Sigmoid colon (tissue), 7 donors: ENCODE results near the gene PADI1. TPM values are rescaled to one million over a fixed set of nuclear protein-coding genes. Genes with fewer than 3 reads are reported as not detected.

ENCODE experiments used
- DNase-seq: peaks from one replicate; pipeline ENCODE4 v3.0.0-alpha.2; 2019
- H3K27ac ChIP-seq, 4 donors: fragments of 200-600 bp; sonication (generic); one replicate each; pipeline ENCODE4 v1.5.1; 2016 to 2019; ENCODE audit warnings: mild to moderate bottlenecking in 1 of 4
- H3K27me3 ChIP-seq, 3 donors: fragments of 200-600 bp; sonication (generic); one replicate each; pipeline ENCODE4 v1.5.1; 2019; ENCODE audit warnings: mild to moderate bottlenecking in 1 of 3
- H3K36me3 ChIP-seq, 4 donors: fragments of 200-600 bp; sonication (generic); one replicate each; pipeline ENCODE4 v1.5.1; 2016 to 2019
- H3K4me1 ChIP-seq, 4 donors: fragments of 200-600 bp; sonication (generic); one replicate each; pipeline ENCODE4 v1.5.1; 2017 to 2019
- H3K4me3 ChIP-seq, 4 donors: fragments of 200-600 bp; sonication (generic); one replicate each; pipeline ENCODE4 v1.5.1; 2017 to 2019; ENCODE audit warnings: mild to moderate bottlenecking in 2 of 4, moderate library complexity in 1 of 4
- H3K9me3 ChIP-seq, 4 donors: fragments of 200-600 bp in 3 of 4; sonication (generic) in 3 of 4; one replicate each; pipeline versions ENCODE4 v1.5.1 to v1.6.1; 2013 to 2019
- CTCF ChIP-seq, 4 experiments: fragments of 450-650 bp in 3 of 4; fragments of 200-600 bp in 1 of 4; IDR thresholded peaks; one replicate each; pipeline ENCODE4 v1.5.1; 2016 to 2019; ENCODE audit warnings: antibody characterized with exemption in 4 of 4, mild to moderate bottlenecking in 3 of 4, moderate library complexity in 2 of 4
- EP300 ChIP-seq, 4 donors: sonication (generic); formaldehyde crosslinking; IDR thresholded peaks; one replicate each; pipeline ENCODE4 v1.6.1; 2017; ENCODE audit warnings: antibody characterized with exemption in 4 of 4
- POLR2A ChIP-seq, 2 donors: fragments of 450-650 bp; IDR thresholded peaks; one replicate each; pipeline ENCODE4 v1.6.1; 2016; ENCODE audit warnings: antibody characterized with exemption in 2 of 2, mild to moderate bottlenecking in 2 of 2, moderate library complexity in 2 of 2
- POLR2AphosphoS5 ChIP-seq, 4 donors: sonication (generic); formaldehyde crosslinking; IDR thresholded peaks; one replicate each; pipeline ENCODE4 v1.6.1; 2017; ENCODE audit warnings: antibody characterized with exemption in 4 of 4
- WGBS, 2 donors: extraction: QIAGEN DNeasy Blood & Tissue Kit; methylation state at CpG; one replicate each; pipeline ENCODE4 v1.1.7; 2013; 5-methylcytosine and 5-hydroxymethylcytosine counted together
- intact Hi-C: fragments of 100-400 bp; cut with DNase I; formaldehyde crosslinking; loops from one replicate; pipeline ENCODE4 v1.15.1; 2023
- polyA plus RNA-seq, 3 donors: library from polyadenylated mRNA; stranded (reverse); fragments of 200-250 nt; gene quantifications; one replicate each; pipeline ENCODE4 v1.2.3, GENCODE V29; 2013
- total RNA-seq, 4 donors: library from RNA; depleted of rRNA; stranded (reverse); fragments of >200 nt; gene quantifications; one replicate each; pipeline ENCODE4 v1.1.0, GENCODE V29; 2016
- donor health status: healthy with polysubstance abuse.
- donor health status: Bipolar disorder and iron deficiency.
- donor health status: healthy.

PADI1 gene
- total and polyA plus RNA-seq, 7 donors: under 0.01 to 0.92 (median 0.63) TPM; not detected in 4

- no peaks in the 10 kb centered on the region for H3K4me1 ChIP-seq
- no peak for DNase-seq
- H3K27me3 ChIP-seq: peaks cover 0 to 13% (median 2%) of the 10 kb centered on the region in 3 donors
- H3K9me3 ChIP-seq: no peaks in the 10 kb centered on the region
- H3K36me3 ChIP-seq: no peaks in the 10 kb centered on the region
- 89 to 92% methylated on average over 5 of the region's 5 CpGs for WGBS, 2 donors
- H3K4me3 ChIP-seq: no peak overlapping the region
- no peak for TF ChIP-seq POLR2AphosphoS5 (IDR thresholded peaks at IDR 0.05)
- TF ChIP-seq EP300 (IDR thresholded peaks at IDR 0.05): no peak
- TF ChIP-seq CTCF (IDR thresholded peaks at IDR 0.05): no peak
- no peak for TF ChIP-seq POLR2A (IDR thresholded peaks at IDR 0.05)
- intact Hi-C loops: no loop called here
- no peak overlapping the region for H3K27ac ChIP-seq
Measured at GRCh38 chr1:17282836-17283235, 77.9 kb downstream of the PADI1 start.

DNA sequence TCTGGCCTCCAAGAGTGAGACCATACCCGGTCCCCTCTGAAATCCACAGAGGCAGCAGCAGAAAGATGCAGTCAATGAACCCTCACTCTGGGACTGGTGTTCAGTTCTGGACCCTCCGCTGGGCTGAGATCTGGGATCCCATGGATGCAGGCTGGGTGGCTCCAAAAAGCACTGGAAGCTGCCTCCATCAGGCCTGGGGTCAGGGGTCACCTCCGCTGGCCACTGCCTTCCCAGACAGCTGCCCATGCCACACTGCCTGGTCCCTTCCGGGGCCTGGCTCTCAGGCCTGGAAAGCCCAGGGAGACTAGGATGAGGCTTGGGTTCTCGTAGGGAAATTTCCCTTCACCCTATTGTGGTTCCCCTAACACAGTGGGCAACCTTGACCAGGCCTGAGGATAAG is 81.7 kb downstream of the PADI1 start:
- Histone ChIP-seq H3K9me3 (no peaks in the 10 kb centered on the region), H3K4me1 (no peaks in the 10 kb centered on the region), H3K4me3 (no peak overlapping the region), H3K27ac (no peak overlapping the region), H3K27me3 (peaks cover 0 to 14% (median 4%) of the 10 kb centered on the region in 3 donors), H3K36me3 (no peaks in the 10 kb centered on the region)
- no peak for TF ChIP-seq POLR2AphosphoS5 (IDR thresholded peaks at IDR 0.05)
- TF ChIP-seq CTCF (IDR thresholded peaks at IDR 0.05): no peak
- TF ChIP-seq EP300 (IDR thresholded peaks at IDR 0.05): no peak
- TF ChIP-seq POLR2A (IDR thresholded peaks at IDR 0.05): no peak
- 81 to 87% methylated on average over 5 of the region's 5 CpGs for WGBS, 2 donors
- intact Hi-C loops: no loop called here
- no peak for DNase-seq

DNA sequence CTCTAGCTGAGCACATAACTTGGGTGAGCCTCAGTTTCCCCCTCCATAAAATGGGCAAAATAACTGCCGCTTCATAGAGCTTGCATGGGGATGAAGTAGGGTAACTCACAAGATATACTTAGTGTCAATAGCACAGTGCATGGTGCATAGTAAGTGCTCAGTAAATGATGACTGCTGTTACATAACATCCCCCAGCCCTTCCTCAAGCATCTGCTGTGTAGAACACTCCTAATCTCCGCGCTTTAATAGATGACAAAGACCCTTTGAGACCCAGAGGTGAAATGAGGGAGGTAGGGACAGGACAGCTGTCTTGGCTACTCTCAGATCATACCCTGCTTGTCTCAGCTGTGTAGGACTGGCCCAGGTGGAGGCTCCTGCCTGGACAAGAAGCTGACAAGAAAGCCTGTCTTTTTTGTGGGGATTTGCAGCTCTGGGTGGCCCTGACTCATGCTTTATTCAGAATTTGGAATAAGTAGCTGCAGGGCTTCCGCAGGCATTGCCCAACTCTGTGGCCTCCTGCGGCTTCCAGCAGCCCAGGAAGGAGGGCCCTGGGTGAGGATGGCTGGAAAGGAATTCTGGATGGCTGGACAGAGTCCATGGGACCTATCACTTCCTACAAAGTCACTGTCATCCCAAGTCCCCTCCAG is 82.3 kb downstream of the PADI1 start:
- Histone ChIP-seq H3K27me3 (peaks cover 0 to 15% (median 4%) of the 10 kb centered on the region in 3 donors), H3K36me3 (no peaks in the 10 kb centered on the region), H3K9me3 (no peaks in the 10 kb centered on the region), H3K4me3 (no peak overlapping the region), H3K27ac (no peak overlapping the region), H3K4me1 (no peaks in the 10 kb centered on the region)
- intact Hi-C loops: no loop called here
- no peak for DNase-seq
- TF ChIP-seq CTCF (IDR thresholded peaks at IDR 0.05) (no peak), EP300 (IDR thresholded peaks at IDR 0.05) (no peak), POLR2A (IDR thresholded peaks at IDR 0.05) (no peak), POLR2AphosphoS5 (IDR thresholded peaks at IDR 0.05) (no peak)
- WGBS, 2 donors: 92% methylated on average over 5 of the region's 5 CpGs

DNA sequence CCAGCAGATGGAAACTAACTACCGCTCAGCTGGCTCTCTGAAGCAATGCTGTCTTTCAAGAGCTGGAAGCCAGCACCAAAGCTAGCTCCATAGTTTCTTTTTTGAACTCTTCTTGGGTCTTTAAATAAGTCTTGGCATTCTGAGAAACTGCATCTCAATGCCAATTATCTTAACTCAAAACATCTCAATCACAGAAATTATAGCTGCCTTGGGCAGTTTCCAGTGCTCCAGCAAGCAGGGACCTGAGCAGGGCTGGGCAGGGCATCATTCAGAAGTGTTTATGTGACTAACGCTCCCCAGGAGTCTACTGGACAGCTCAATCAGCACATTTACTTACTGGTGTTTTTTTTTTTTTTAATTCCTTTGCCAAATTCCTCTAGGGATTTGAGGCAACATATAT is 84.8 kb downstream of the PADI1 start:
- no peak for TF ChIP-seq POLR2A (IDR thresholded peaks at IDR 0.05)
- no peak for TF ChIP-seq EP300 (IDR thresholded peaks at IDR 0.05)
- TF ChIP-seq CTCF (IDR thresholded peaks at IDR 0.05): no peak
- TF ChIP-seq POLR2AphosphoS5 (IDR thresholded peaks at IDR 0.05): no peak
- no peak for DNase-seq
- intact Hi-C loops: no loop called here
- no peaks in the 10 kb centered on the region for H3K36me3 ChIP-seq
- H3K4me3 ChIP-seq: no peak overlapping the region
- WGBS, 2 donors: 30 to 65% methylated on average over 2 of the region's 2 CpGs
- H3K27me3 ChIP-seq: peaks cover 0 to 27% (median 4%) of the 10 kb centered on the region in 3 donors
- no peak overlapping the region for H3K27ac ChIP-seq
- H3K4me1 ChIP-seq: no peaks in the 10 kb centered on the region
- H3K9me3 ChIP-seq: no peaks in the 10 kb centered on the region

- Histone ChIP-seq H3K9me3 (no peaks in the 10 kb centered on the region), H3K36me3 (no peaks in the 10 kb centered on the region), H3K27ac (no peak overlapping the region), H3K27me3 (peaks cover 0 to 27% (median 4%) of the 10 kb centered on the region in 3 donors), H3K4me1 (no peaks in the 10 kb centered on the region), H3K4me3 (no peak overlapping the region)
- DNase-seq: no peak
- intact Hi-C loops: no loop called here
- no peak for TF ChIP-seq EP300 (IDR thresholded peaks at IDR 0.05)
- TF ChIP-seq POLR2A (IDR thresholded peaks at IDR 0.05): no peak
- no peak for TF ChIP-seq CTCF (IDR thresholded peaks at IDR 0.05)
- TF ChIP-seq POLR2AphosphoS5 (IDR thresholded peaks at IDR 0.05): no peak
- WGBS, 2 donors: 90 to 98% methylated on average over 3 of the region's 3 CpGs
Measured at GRCh38 chr1:17290553-17290952, 85.6 kb downstream of the PADI1 start.
